GM08714 (cell line): ENCODE measurements around the gene VRK1.

Experiments
- H3K4me3 ChIP-seq: fragments of 200-500 bp; sonication (Bioruptor generic); 2 replicates; pipeline ENCODE4 v1.5.1; 2014; ENCODE audit warnings: mild to moderate bottlenecking, low read length, inconsistent platforms
- ZNF274 ChIP-seq: IDR thresholded peaks from 2 replicates; pipeline ENCODE4 v1.6.1; 2012; ENCODE audit warnings: mild to moderate bottlenecking, low read depth, low read length

VRK1 gene

GRCh38 chr14:96922986-96923385 is 125.8 kb downstream of the VRK1 start:
- no peak for TF ChIP-seq ZNF274
- H3K4me3 ChIP-seq, result no peak overlapping the region

GRCh38 chr14:96925422-96925821 is 128.2 kb downstream of the VRK1 start:
- H3K4me3 ChIP-seq, result no peak overlapping the region
- TF ChIP-seq ZNF274, result no peak

GRCh38 chr14:96926001-96926400 is 128.8 kb downstream of the VRK1 start:
- TF ChIP-seq ZNF274, result no peak
- no peak overlapping the region for H3K4me3 ChIP-seq

- no peak overlapping the region for H3K4me3 ChIP-seq
- no peak for TF ChIP-seq ZNF274
Observed at GRCh38 chr14:96928779-96929380, 131.7 kb downstream of the VRK1 start.

- no peak for TF ChIP-seq ZNF274
- H3K4me3 ChIP-seq, result no peak overlapping the region
Observed at GRCh38 chr14:96929950-96930349, 132.8 kb downstream of the VRK1 start.

- H3K4me3 ChIP-seq, result no peak overlapping the region
- TF ChIP-seq ZNF274, result no peak
Observed at GRCh38 chr14:96930526-96930925, 133.3 kb downstream of the VRK1 start.
